ENCODE data around the gene PRKCA. TPM values are rescaled to one million over a fixed set of nuclear protein-coding genes. Genes with fewer than 3 reads are reported as not detected.

Gene PRKCA
- total RNA-seq, 3 donors from 2014 or later (not counting 1 experiment from before 2014, with no cell fraction given) = 19.6 to 29.0 (median 20.4) TPM

GRCh38 chr17:66638707-66639479 lies 336.5 kb downstream of the PRKCA start:
- H3K4me3 ChIP-seq (ENCODE audit: low read length) = no peak overlapping the region
- no peak overlapping the region for H3K27ac ChIP-seq (ENCODE audit: low read length)
- Mint-ChIP-seq H3K4me3 (no peak overlapping the region), H3K27me3 (ENCODE audit: low read depth in 2 of 2) (no peaks in the 10 kb centered on the region), H3K4me1 (peaks cover 6 to 15% of the 10 kb centered on the region in 2 donors), H3K36me3 (no peaks in the 10 kb centered on the region), H3K27ac (no peak overlapping the region), H3K9me3 (no peaks in the 10 kb centered on the region)
- intact Hi-C loops (cut with micrococcal nuclease) = no loop called here
- 96% methylated on average over 9 of the region's 9 CpGs for WGBS (ENCODE audit: insufficient coverage)
- DNase-seq (no peak), ATAC-seq (no peak)
- peaks cover 7% of the 10 kb centered on the region for H3K4me1 ChIP-seq (ENCODE audit: control insufficient read depth, insufficient read depth, low read length)
- no peaks in the 10 kb centered on the region for H3K27me3 ChIP-seq (ENCODE audit: control insufficient read depth, insufficient read depth, low read length)
- no peaks in the 10 kb centered on the region for H3K9me3 ChIP-seq (ENCODE audit: control insufficient read depth, insufficient read depth, low read length)
- no peaks in the 10 kb centered on the region for H3K36me3 ChIP-seq (ENCODE audit: control insufficient read depth, insufficient read depth, low read length)
- no peak for TF ChIP-seq CTCF (IDR thresholded peaks at IDR 0.05)

GRCh38 chr17:66643815-66644710 lies 341.6 kb downstream of the PRKCA start:
- no peaks in the 10 kb centered on the region for H3K27me3 Mint-ChIP-seq (ENCODE audit: low read depth in 2 of 2)
- H3K4me3 Mint-ChIP-seq = no peak overlapping the region
- Histone ChIP-seq H3K9me3 (ENCODE audit: control insufficient read depth, insufficient read depth, low read length) (no peaks in the 10 kb centered on the region), H3K27me3 (ENCODE audit: control insufficient read depth, insufficient read depth, low read length) (no peaks in the 10 kb centered on the region), H3K4me1 (ENCODE audit: control insufficient read depth, insufficient read depth, low read length) (peaks cover 3% of the 10 kb centered on the region), H3K36me3 (ENCODE audit: control insufficient read depth, insufficient read depth, low read length) (peaks cover 8% of the 10 kb centered on the region), H3K27ac (ENCODE audit: low read length) (no peak overlapping the region), H3K4me3 (ENCODE audit: low read length) (no peak overlapping the region)
- H3K36me3 Mint-ChIP-seq = no peaks in the 10 kb centered on the region
- peaks cover 0 to under 1% of the 10 kb centered on the region in 2 donors for H3K4me1 Mint-ChIP-seq
- intact Hi-C loops (cut with micrococcal nuclease) = no loop called here
- H3K9me3 Mint-ChIP-seq = no peaks in the 10 kb centered on the region
- no peak for TF ChIP-seq CTCF (IDR thresholded peaks at IDR 0.05)
- 85% methylated on average over 10 of the region's 11 CpGs for WGBS (ENCODE audit: insufficient coverage)
- no peak overlapping the region for H3K27ac Mint-ChIP-seq
- ATAC-seq (no peak), DNase-seq (no peak)

- no peak overlapping the region for H3K4me3 Mint-ChIP-seq
- no peaks in the 10 kb centered on the region for H3K9me3 Mint-ChIP-seq
Observed at GRCh38 chr17:66645259-66645658, 342.8 kb downstream of the PRKCA start.

More at GRCh38 chr17:66645259-66645658, 342.8 kb downstream of the PRKCA start:
- intact Hi-C loops (cut with micrococcal nuclease) = no loop called here
- Mint-ChIP-seq H3K27ac (no peak overlapping the region), H3K36me3 (no peaks in the 10 kb centered on the region), H3K4me1 (peaks cover 12 to 13% of the 10 kb centered on the region in 2 donors), H3K27me3 (ENCODE audit: low read depth in 2 of 2) (no peaks in the 10 kb centered on the region)
- TF ChIP-seq CTCF (IDR thresholded peaks at IDR 0.05) = no peak
- H3K4me1 ChIP-seq (ENCODE audit: control insufficient read depth, insufficient read depth, low read length) = peaks cover 10% of the 10 kb centered on the region
- no peak for ATAC-seq
- H3K4me3 ChIP-seq (ENCODE audit: low read length) = no peak overlapping the region
- no peak for DNase-seq
- H3K9me3 ChIP-seq (ENCODE audit: control insufficient read depth, insufficient read depth, low read length) = no peaks in the 10 kb centered on the region
- H3K36me3 ChIP-seq (ENCODE audit: control insufficient read depth, insufficient read depth, low read length) = peaks cover 8% of the 10 kb centered on the region
- H3K27me3 ChIP-seq (ENCODE audit: control insufficient read depth, insufficient read depth, low read length) = no peaks in the 10 kb centered on the region
- H3K27ac ChIP-seq (ENCODE audit: low read length) = no peak overlapping the region
- 95% methylated on average over 10 of the region's 10 CpGs for WGBS (ENCODE audit: insufficient coverage)
